NCI-H128 (cell line): ENCODE data around the gene RBM6.
"Not testable (repeated sequence)": the region's sequence is repeated elsewhere in the genome, so short reads cannot be mapped to it uniquely, and the experiment has no call there.

Experiments
- DNase-seq: peaks from one replicate; lab custom pipeline; 2025; ENCODE audit not compliant: unreplicated experiment; lab: John Stamatoyannopoulos, UW

Gene RBM6

GRCh38 chr3:49939858-49940666, at the start of gene RBM6:
TSS of gene RBM6 (plus strand) at chr3:49940150. CDS start at chr3:49962642, 22,492 bp downstream.
- peak; percentile 83 for DNase-seq

GRCh38 chr3:49895791-49896190, 44.2 kb upstream of the RBM6 start:
- no peak for DNase-seq

GRCh38 chr3:49896345-49896744, 43.6 kb upstream of the RBM6 start:
- DNase-seq = no peak

- no peak for DNase-seq
These were observed 41.0 kb upstream of the RBM6 start for GRCh38 chr3:49898991-49899390.

GRCh38 chr3:49899815-49900214, 40.1 kb upstream of the RBM6 start:
- no peak for DNase-seq

- DNase-seq = no peak
These were observed 39.3 kb upstream of the RBM6 start for GRCh38 chr3:49900491-49901153.

- DNase-seq = no peak
These were observed 38.3 kb upstream of the RBM6 start for GRCh38 chr3:49901366-49902339.

GRCh38 chr3:49902511-49903345, 37.2 kb upstream of the RBM6 start:
- no peak for DNase-seq

GRCh38 chr3:49903451-49904424, 36.2 kb upstream of the RBM6 start, which contains the start of gene MST1R:
TSS of gene MST1R (minus strand) at chr3:49903873. CDS start at chr3:49903609, 264 bp downstream.
- DNase-seq = no peak

- DNase-seq = not testable (repeated sequence)
These were observed 35.5 kb upstream of the RBM6 start for GRCh38 chr3:49904448-49904847.

- DNase-seq = no peak
These were observed 33.7 kb upstream of the RBM6 start for GRCh38 chr3:49906073-49906743.

- DNase-seq = no peak
These were observed 31.4 kb upstream of the RBM6 start for GRCh38 chr3:49908373-49909199.

- DNase-seq = no peak
These were observed 29.4 kb upstream of the RBM6 start for GRCh38 chr3:49910409-49911123.

GRCh38 chr3:49911124-49911420, 28.9 kb upstream of the RBM6 start:
- DNase-seq = no peak

GRCh38 chr3:49911611-49912010, 28.3 kb upstream of the RBM6 start:
- DNase-seq = no peak

GRCh38 chr3:49912881-49913281, 27.1 kb upstream of the RBM6 start:
- DNase-seq = no peak

GRCh38 chr3:49914906-49915305, 25.0 kb upstream of the RBM6 start:
- DNase-seq = no peak
